Stimulated activated naive CD8-positive, alpha-beta T cell treated with anti-CD3 and anti-CD28 coated beads, Interleukin-15, amount 100 ng/mL, for 72 hours (primary cell): ENCODE measurements around the gene GDA.
"Not testable (repeated sequence)": the region's sequence is repeated elsewhere in the genome, so short reads cannot be mapped to it uniquely, and the experiment has no call there.

Experiments
- ATAC-seq: fragments of 150-1000 bp; cut with Tn5 transposase; 2 replicates; pipeline ENCODE4 v1.10.0; 2021; ENCODE audit warnings: mild to moderate bottlenecking, moderate library complexity
- DNase-seq, 2 donors: peaks; one replicate each; pipeline ENCODE4 v3.0.0; 2021 to 2022
- H3K27ac Mint-ChIP-seq, 2 donors: one replicate each; pipeline ENCODE4 v1.8.0; 2022; ENCODE audit warnings: mild to moderate bottlenecking in 2 of 2, mixed read lengths in 2 of 2, moderate library complexity in 2 of 2
- H3K27me3 Mint-ChIP-seq: one replicate; pipeline ENCODE4 v1.8.0; 2022; ENCODE audit warnings: mixed read lengths
- H3K4me1 Mint-ChIP-seq: one replicate; pipeline ENCODE4 v1.8.0; 2022; ENCODE audit warnings: mild to moderate bottlenecking, mixed read lengths
- H3K4me3 Mint-ChIP-seq, 2 donors: one replicate each; pipeline ENCODE4 v1.8.0; 2022; ENCODE audit warnings: mild to moderate bottlenecking in 2 of 2, mixed read lengths in 2 of 2, moderate library complexity in 1 of 2
- H3K9me3 Mint-ChIP-seq, 2 donors: one replicate each; pipeline ENCODE4 v1.8.0; 2022; ENCODE audit warnings: mixed read lengths in 2 of 2

Gene GDA

DNA sequence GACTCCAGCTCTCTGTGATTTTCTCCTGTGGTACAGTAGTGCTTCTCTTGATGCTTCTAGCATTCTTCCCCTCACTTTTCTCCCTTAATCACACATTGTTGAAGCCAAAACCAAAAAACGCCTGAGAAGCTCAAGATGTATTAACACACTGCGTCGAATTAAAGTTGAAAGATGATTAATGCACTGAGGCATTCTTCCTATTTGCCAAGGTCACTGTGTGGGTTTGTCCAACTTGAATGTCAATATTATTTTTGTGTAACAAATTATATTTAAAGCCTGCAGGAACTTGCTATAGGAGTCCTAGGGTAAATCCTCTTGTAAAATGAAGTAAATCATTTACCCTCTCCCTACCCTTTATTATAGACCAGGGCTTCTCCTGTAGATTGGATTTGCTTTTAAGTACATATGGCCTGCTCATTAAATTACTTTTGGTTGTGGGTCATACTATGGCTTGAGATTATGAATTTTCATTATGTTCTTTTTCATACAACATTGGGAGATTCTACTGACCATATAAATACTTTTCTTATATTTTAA is 68.1 kb downstream of the GDA start:
- ATAC-seq (no peak), DNase-seq (no peak)
- peaks cover 3% of the 10 kb centered on the region for H3K27me3 Mint-ChIP-seq

GRCh38 chr9:72220589-72220988 is 71.3 kb downstream of the GDA start:
- Mint-ChIP-seq H3K27ac (no peak overlapping the region), H3K4me1 (no peaks in the 10 kb centered on the region), H3K4me3 (no peak overlapping the region), H3K27me3 (peaks cover 14% of the 10 kb centered on the region), H3K9me3 (no peaks in the 10 kb centered on the region)
- DNase-seq, result no peak
- ATAC-seq, result peak; percentile 23

More for the DNA sequence above, 68.1 kb downstream of the GDA start:
- Mint-ChIP-seq H3K9me3 (no peaks in the 10 kb centered on the region), H3K4me1 (no peaks in the 10 kb centered on the region), H3K27ac (no peak overlapping the region), H3K4me3 (no peak overlapping the region)

GRCh38 chr9:72226146-72226812 is 77.0 kb downstream of the GDA start:
- Mint-ChIP-seq H3K9me3 (no peaks in the 10 kb centered on the region), H3K4me1 (no peaks in the 10 kb centered on the region), H3K4me3 (no peak overlapping the region), H3K27me3 (peaks cover 14% of the 10 kb centered on the region), H3K27ac (no peak overlapping the region)
- DNase-seq, result no peak
- ATAC-seq, result no peak

- Mint-ChIP-seq H3K4me1 (no peaks in the 10 kb centered on the region), H3K9me3 (no peaks in the 10 kb centered on the region), H3K27me3 (peaks cover 2% of the 10 kb centered on the region), H3K4me3 (no peak overlapping the region), H3K27ac (no peak overlapping the region)
- DNase-seq, result no peak
- no peak for ATAC-seq
These were observed 79.0 kb downstream of the GDA start for GRCh38 chr9:72228282-72228681.

GRCh38 chr9:72232778-72233177 is 83.5 kb downstream of the GDA start:
- Mint-ChIP-seq H3K27me3 (no peaks in the 10 kb centered on the region), H3K9me3 (no peaks in the 10 kb centered on the region), H3K4me1 (no peaks in the 10 kb centered on the region), H3K27ac (no peak overlapping the region), H3K4me3 (no peak overlapping the region)
- DNase-seq, result no peak
- ATAC-seq, result no peak

DNA sequence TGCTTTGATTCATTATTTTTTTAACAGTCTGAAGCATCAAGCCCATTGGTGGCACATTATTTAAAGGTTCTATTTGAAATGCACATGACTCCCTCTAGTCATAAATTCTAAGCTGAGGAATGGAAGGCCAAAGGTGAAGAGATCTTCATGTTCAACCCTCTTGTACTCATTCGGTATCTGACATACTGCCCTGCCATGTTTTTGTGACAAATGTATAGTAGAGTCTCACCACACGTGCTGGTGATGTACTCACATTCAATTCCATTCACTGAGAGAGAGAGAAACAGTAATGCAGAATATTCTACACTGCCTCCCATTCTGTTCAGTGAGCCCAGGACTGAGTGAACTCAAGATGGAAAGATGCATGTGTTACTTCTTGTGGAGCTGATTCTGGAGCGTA is 98.3 kb downstream of the GDA start:
- Mint-ChIP-seq H3K4me3 (no peak overlapping the region), H3K4me1 (no peaks in the 10 kb centered on the region), H3K27ac (no peak overlapping the region), H3K9me3 (no peaks in the 10 kb centered on the region), H3K27me3 (peaks cover 22% of the 10 kb centered on the region)
- ATAC-seq (no peak), DNase-seq (no peak)

GRCh38 chr9:72251589-72251988 is 102.3 kb downstream of the GDA start:
- DNase-seq, result no peak

GRCh38 chr9:72254901-72255545 is 105.8 kb downstream of the GDA start:
- Mint-ChIP-seq H3K27ac (no peak overlapping the region), H3K9me3 (no peaks in the 10 kb centered on the region), H3K4me3 (no peak overlapping the region), H3K4me1 (no peaks in the 10 kb centered on the region), H3K27me3 (peaks cover 31% of the 10 kb centered on the region)
- DNase-seq, result no peak
- no peak for ATAC-seq

More at GRCh38 chr9:72251589-72251988, 102.3 kb downstream of the GDA start:
- H3K4me1 Mint-ChIP-seq, result no peaks in the 10 kb centered on the region
- no peak overlapping the region for H3K4me3 Mint-ChIP-seq
- no peaks in the 10 kb centered on the region for H3K9me3 Mint-ChIP-seq
- H3K27me3 Mint-ChIP-seq, result peaks cover 30% of the 10 kb centered on the region
- H3K27ac Mint-ChIP-seq, result no peak overlapping the region
- ATAC-seq, result no peak

DNA sequence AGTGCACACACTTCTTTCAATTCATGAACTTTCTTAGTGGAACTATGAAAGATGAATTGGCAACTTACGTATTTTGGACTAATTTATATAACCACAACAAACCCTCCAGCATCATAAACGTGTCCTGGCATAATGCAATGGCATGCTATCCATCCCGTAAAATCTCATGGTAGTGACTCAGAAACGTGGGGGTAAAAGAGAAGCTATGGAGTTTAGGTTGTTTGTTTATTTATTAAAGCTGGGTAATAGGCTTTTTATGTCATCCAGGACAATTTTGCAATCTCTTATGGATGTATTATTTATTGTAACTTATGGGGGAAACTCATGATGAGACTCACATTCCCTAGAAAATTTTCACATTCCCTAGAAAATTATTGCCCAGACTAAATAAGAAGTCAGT is 106.3 kb downstream of the GDA start:
- Mint-ChIP-seq H3K9me3 (no peaks in the 10 kb centered on the region), H3K4me1 (no peaks in the 10 kb centered on the region), H3K4me3 (no peak overlapping the region), H3K27ac (no peak overlapping the region), H3K27me3 (peaks cover 31% of the 10 kb centered on the region)
- ATAC-seq (no peak), DNase-seq (no peak)

DNA sequence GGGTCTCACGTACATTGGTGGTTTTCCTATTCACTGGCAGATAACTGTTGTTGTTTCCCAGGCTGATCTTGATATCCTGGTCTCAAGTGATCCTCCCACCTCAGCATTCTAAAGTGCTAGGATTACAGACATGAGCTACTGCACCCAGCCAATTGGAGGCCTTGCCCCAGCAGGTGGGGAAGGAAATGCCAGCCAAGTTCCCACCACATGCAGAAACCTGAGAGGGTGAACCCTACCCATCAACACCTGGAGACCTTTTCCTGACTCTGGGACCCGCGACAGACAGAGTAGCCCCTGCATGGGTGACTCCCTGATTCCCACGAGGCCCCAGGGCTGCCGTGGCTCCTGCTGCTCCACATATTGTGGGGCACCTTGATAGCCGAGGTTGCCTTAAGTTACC is 107.7 kb downstream of the GDA start:
- Mint-ChIP-seq H3K9me3 (no peaks in the 10 kb centered on the region), H3K27me3 (peaks cover 26% of the 10 kb centered on the region), H3K27ac (no peak overlapping the region), H3K4me1 (no peaks in the 10 kb centered on the region), H3K4me3 (no peak overlapping the region)
- ATAC-seq (peak; percentile 7), DNase-seq (no peak)

- H3K4me3 Mint-ChIP-seq, result no peak overlapping the region
- H3K4me1 Mint-ChIP-seq, result no peaks in the 10 kb centered on the region
These were observed 108.6 kb downstream of the GDA start for GRCh38 chr9:72257814-72258213.

GRCh38 chr9:72262063-72262462 is 112.8 kb downstream of the GDA start:
- H3K27ac Mint-ChIP-seq, result no peak overlapping the region
- no peak for DNase-seq
- H3K9me3 Mint-ChIP-seq, result no peaks in the 10 kb centered on the region
- H3K4me1 Mint-ChIP-seq, result no peaks in the 10 kb centered on the region
- peaks cover 14% of the 10 kb centered on the region for H3K27me3 Mint-ChIP-seq
- ATAC-seq, result no peak
- H3K4me3 Mint-ChIP-seq, result no peak overlapping the region

More at GRCh38 chr9:72257814-72258213, 108.6 kb downstream of the GDA start:
- peak overlapping the region in 1 of 2 donors; percentile 33 for H3K27ac Mint-ChIP-seq
- ATAC-seq, result no peak
- no peaks in the 10 kb centered on the region for H3K9me3 Mint-ChIP-seq
- DNase-seq, result no peak
- peaks cover 26% of the 10 kb centered on the region for H3K27me3 Mint-ChIP-seq

DNA sequence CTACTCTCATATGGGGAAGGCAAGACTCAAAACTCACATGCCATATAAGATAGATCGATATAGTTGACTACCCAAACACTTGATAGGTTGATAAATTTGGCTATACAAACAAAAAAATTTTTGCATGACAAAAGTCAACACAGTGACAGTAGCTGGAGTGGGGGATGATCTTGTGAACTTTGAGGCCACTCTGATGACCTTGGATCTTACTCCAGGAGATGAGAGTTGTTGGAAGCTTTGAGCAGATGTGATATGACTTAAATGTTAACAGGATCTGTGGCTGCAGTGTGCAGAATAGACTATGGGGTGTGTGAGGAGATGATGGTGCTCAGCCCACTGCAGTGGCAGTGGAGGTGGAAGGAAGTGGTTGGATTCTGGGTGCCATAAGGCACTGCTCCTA is 114.3 kb downstream of the GDA start:
- Mint-ChIP-seq H3K9me3 (no peaks in the 10 kb centered on the region), H3K27me3 (no peaks in the 10 kb centered on the region), H3K4me3 (no peak overlapping the region), H3K27ac (no peak overlapping the region), H3K4me1 (no peaks in the 10 kb centered on the region)
- DNase-seq (no peak), ATAC-seq (no peak)

- no peak overlapping the region for H3K27ac Mint-ChIP-seq
- H3K4me3 Mint-ChIP-seq, result no peak overlapping the region
- ATAC-seq, result no peak
- no peaks in the 10 kb centered on the region for H3K4me1 Mint-ChIP-seq
- DNase-seq, result no peak
- H3K9me3 Mint-ChIP-seq, result no peaks in the 10 kb centered on the region
- no peaks in the 10 kb centered on the region for H3K27me3 Mint-ChIP-seq
These were observed 119.7 kb downstream of the GDA start for GRCh38 chr9:72268961-72269360.

DNA sequence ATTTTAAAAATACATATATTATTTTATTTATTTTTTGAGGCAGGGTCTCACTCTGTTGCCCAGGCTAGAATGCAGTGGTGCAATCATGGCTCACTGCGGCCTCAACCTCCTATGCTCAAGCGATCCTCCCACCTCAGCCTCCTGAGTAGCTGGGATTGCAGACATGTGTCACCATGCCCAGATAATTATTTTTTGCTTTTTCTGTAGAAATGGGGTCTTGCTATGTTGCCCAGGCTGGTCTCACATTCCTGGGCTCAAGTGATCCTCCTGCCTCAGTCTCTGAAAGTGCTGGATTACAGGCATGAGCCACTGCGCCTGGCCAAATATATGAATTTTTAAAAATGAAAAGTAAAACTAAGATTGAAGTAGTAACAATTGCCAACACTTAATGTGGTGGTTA is 121.1 kb downstream of the GDA start:
- H3K27me3 Mint-ChIP-seq, H3K4me3 Mint-ChIP-seq, DNase-seq, H3K4me1 Mint-ChIP-seq, ATAC-seq, H3K9me3 Mint-ChIP-seq, H3K27ac Mint-ChIP-seq: not testable (repeated sequence)

DNA sequence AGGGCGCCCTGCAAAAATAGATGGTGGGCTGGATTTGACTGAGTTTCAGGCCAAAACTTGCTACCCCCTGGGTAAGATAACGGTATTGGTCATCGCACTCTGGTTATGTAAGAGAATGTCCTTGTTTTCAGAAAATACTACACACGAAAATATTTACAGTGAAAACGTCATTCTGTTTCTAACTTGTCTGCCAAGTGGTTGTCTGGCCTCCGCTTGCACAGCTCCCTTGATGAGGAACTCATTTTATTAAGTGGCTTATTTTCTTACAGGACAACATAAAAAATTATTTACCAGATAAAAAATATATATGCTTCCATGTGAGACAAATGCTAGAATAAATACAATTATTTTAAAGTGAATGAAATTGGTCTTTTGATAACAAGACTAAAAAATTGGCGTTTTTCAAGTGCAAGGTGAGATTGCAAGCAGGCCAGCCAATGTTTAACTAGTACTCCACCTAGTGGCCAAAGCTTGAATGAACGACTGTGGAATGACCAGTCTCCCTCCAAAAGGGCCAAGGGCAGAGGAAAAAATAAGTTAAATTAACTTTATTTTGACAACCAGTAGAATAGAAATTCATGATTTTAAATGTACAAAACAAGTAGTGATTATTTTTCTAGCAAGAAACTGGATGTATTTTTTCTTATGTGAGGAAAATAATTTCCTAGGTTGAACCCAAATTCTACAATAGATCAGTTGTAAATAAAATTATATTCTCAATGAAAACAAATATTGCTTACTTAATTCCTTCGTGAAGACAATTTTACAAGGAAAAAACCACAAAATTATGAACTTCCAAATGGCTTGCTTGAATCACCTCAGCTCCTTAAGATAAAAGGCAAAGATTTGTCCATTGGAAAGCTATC is 122.6 kb downstream of the GDA start:
- DNase-seq (peak; percentile 17 to 18), ATAC-seq (no peak)
- H3K27ac Mint-ChIP-seq, result no peak overlapping the region
- no peaks in the 10 kb centered on the region for H3K9me3 Mint-ChIP-seq
- no peaks in the 10 kb centered on the region for H3K4me1 Mint-ChIP-seq
- H3K27me3 Mint-ChIP-seq, result no peaks in the 10 kb centered on the region
- H3K4me3 Mint-ChIP-seq, result no peak overlapping the region
